HUES64 (cell line): ENCODE results near the gene FAM53B. TPM values are rescaled to one million over a fixed set of nuclear protein-coding genes. Genes with fewer than 3 reads are reported as not detected.
"Not testable (repeated sequence)": the region's sequence is repeated elsewhere in the genome, so short reads cannot be mapped to it uniquely, and the experiment has no call there.

Source experiments
- H3K27ac ChIP-seq: 2 replicates; pipeline ENCODE4 v1.7.0; 2013; ENCODE audit warnings: low read depth, low read length, inconsistent platforms
- H3K27me3 ChIP-seq: 2 replicates; pipeline ENCODE4 v1.6.1; 2013; ENCODE audit warnings: mild to moderate bottlenecking, low read length; ENCODE audit not compliant: insufficient read depth
- H3K36me3 ChIP-seq: 2 replicates; pipeline ENCODE4 v1.6.1; 2013; ENCODE audit warnings: mild to moderate bottlenecking, low read length; ENCODE audit not compliant: insufficient read depth
- H3K4me1 ChIP-seq: 2 replicates; pipeline ENCODE4 v1.6.1; 2013; ENCODE audit warnings: mild to moderate bottlenecking, low read length, moderate library complexity; ENCODE audit not compliant: insufficient read depth
- H3K4me3 ChIP-seq: 2 replicates; pipeline ENCODE4 v1.5.1; 2013; ENCODE audit warnings: mild to moderate bottlenecking, low read length, moderate library complexity
- H3K9ac ChIP-seq: 2 replicates; pipeline ENCODE4 v1.6.1; 2013; ENCODE audit warnings: mild to moderate bottlenecking, low read depth, low read length
- H3K9me3 ChIP-seq: 2 replicates; pipeline ENCODE4 v1.6.1; 2013; ENCODE audit warnings: low read depth, low read length; ENCODE audit not compliant: insufficient read depth
- WGBS: fragments of 150-250, 120-280 bp; methylation state at CpG from one replicate; pipeline ENCODE4 v1.1.7; 2013; ENCODE audit warnings: missing lambda C conversion rate; 5-methylcytosine and 5-hydroxymethylcytosine counted together
- polyA plus RNA-seq, 2 experiments: library from polyadenylated mRNA; stranded (reverse); fragments of 50-300 nt; gene quantifications; one replicate each; pipeline ENCODE4 v1.2.3, GENCODE V29; 2013

The FAM53B gene
- 11.2 TPM for polyA plus RNA-seq (2013, experiment 1 of 2)
- polyA plus RNA-seq (2013, experiment 2 of 2) = 12.9 TPM

- H3K4me1 ChIP-seq = peaks cover 47% of the 10 kb centered on the region
- under 1% methylated on average over 100 of the region's 100 CpGs for WGBS
- H3K27ac ChIP-seq = peak within 1 kb of the TSS; percentile 71; the same call in 1 of the 2 replicates
- peaks cover 24% of the 10 kb centered on the region for H3K27me3 ChIP-seq
- no peaks in the 10 kb centered on the region for H3K9me3 ChIP-seq
- H3K36me3 ChIP-seq = peaks cover 14% of the 10 kb centered on the region
- peak within 1 kb of the TSS; percentile 81 for H3K9ac ChIP-seq
- H3K4me3 ChIP-seq = peak within 1 kb of the TSS; percentile 68
Observed at GRCh38 chr10:124744102-124745050, at the start of gene FAM53B. Gene FAM53B (minus strand): TSS chr10:124744378. CDS start chr10:124706713, 37,665 bp downstream.

GRCh38 chr10:124792998-124793352, 48.8 kb upstream of the FAM53B start:
- no peaks in the 10 kb centered on the region for H3K9me3 ChIP-seq

GRCh38 chr10:124791547-124792348, 47.6 kb upstream of the FAM53B start, which contains the start of gene EEF1AKMT2:
Gene EEF1AKMT2 (minus strand): TSS chr10:124791887. CDS start chr10:124791833, 54 bp downstream.
- Histone ChIP-seq H3K4me3 (peak within 1 kb of the TSS; percentile 88), H3K4me1 (no peaks in the 10 kb centered on the region), H3K9ac (peak within 1 kb of the TSS; percentile 90), H3K27ac (peak within 1 kb of the TSS; percentile 92), H3K36me3 (peaks cover 26% of the 10 kb centered on the region), H3K9me3 (no peaks in the 10 kb centered on the region), H3K27me3 (no peaks in the 10 kb centered on the region)
- under 1% methylated on average over 79 of the region's 79 CpGs for WGBS

More at GRCh38 chr10:124792998-124793352, 48.8 kb upstream of the FAM53B start:
- H3K36me3 ChIP-seq = peaks cover 16% of the 10 kb centered on the region
- no peaks in the 10 kb centered on the region for H3K27me3 ChIP-seq
- peak overlapping the region; percentile 88; the same call in 1 of the 2 replicates for H3K4me3 ChIP-seq
- 95% methylated on average over 11 of the region's 11 CpGs for WGBS
- no peak overlapping the region for H3K27ac ChIP-seq
- H3K9ac ChIP-seq = no peak overlapping the region
- no peaks in the 10 kb centered on the region for H3K4me1 ChIP-seq

DNA sequence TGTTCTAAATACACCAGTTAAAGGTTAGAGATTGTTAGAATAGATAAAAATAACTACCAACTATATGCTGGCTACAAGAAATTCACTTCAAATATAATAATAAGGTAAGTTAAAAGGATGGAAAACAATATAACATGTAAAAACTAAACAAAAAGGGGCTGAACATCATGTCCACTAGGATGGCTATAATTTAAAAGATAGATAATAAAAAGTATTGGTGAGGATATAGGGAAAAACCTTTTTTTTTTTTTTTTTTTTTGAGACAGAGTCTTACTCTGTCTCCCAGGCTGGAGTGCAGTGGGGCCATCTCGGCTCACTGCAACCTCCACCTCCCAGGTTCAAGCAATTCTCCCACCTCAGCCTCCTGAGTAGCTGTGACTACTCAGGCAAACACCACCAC, 38.7 kb upstream of the FAM53B start:
- H3K9me3 ChIP-seq, H3K4me1 ChIP-seq, H3K4me3 ChIP-seq, H3K27ac ChIP-seq, H3K27me3 ChIP-seq, H3K9ac ChIP-seq: not testable (repeated sequence)
- WGBS = 97% methylated on average over 1 of the region's 1 CpG
- H3K36me3 ChIP-seq = peaks cover 74% of the 10 kb centered on the region

GRCh38 chr10:124768791-124769190, 24.6 kb upstream of the FAM53B start:
- 88% methylated on average over 2 of the region's 2 CpGs for WGBS
- H3K27me3 ChIP-seq = no peaks in the 10 kb centered on the region
- no peak overlapping the region for H3K27ac ChIP-seq
- H3K4me1 ChIP-seq = no peaks in the 10 kb centered on the region
- no peak overlapping the region for H3K4me3 ChIP-seq
- no peak overlapping the region for H3K9ac ChIP-seq
- H3K36me3 ChIP-seq = peaks cover 67% of the 10 kb centered on the region
- peaks cover 2% of the 10 kb centered on the region; the same call in 1 of the 2 replicates for H3K9me3 ChIP-seq

- Histone ChIP-seq H3K36me3 (peaks cover 77% of the 10 kb centered on the region), H3K4me3 (no peak overlapping the region), H3K4me1 (no peaks in the 10 kb centered on the region), H3K9me3 (no peaks in the 10 kb centered on the region), H3K9ac (no peak overlapping the region), H3K27ac (no peak overlapping the region), H3K27me3 (no peaks in the 10 kb centered on the region)
- 91% methylated on average over 2 of the region's 2 CpGs for WGBS
Observed at GRCh38 chr10:124765256-124765655, 21.1 kb upstream of the FAM53B start.

GRCh38 chr10:124763267-124763666, 19.1 kb upstream of the FAM53B start:
- Histone ChIP-seq H3K9me3 (no peaks in the 10 kb centered on the region), H3K27ac (no peak overlapping the region), H3K36me3 (peaks cover 83% of the 10 kb centered on the region), H3K9ac (no peak overlapping the region), H3K27me3 (no peaks in the 10 kb centered on the region), H3K4me3 (no peak overlapping the region), H3K4me1 (peaks cover 4% of the 10 kb centered on the region)
- 88% methylated on average over 1 of the region's 1 CpG for WGBS

DNA sequence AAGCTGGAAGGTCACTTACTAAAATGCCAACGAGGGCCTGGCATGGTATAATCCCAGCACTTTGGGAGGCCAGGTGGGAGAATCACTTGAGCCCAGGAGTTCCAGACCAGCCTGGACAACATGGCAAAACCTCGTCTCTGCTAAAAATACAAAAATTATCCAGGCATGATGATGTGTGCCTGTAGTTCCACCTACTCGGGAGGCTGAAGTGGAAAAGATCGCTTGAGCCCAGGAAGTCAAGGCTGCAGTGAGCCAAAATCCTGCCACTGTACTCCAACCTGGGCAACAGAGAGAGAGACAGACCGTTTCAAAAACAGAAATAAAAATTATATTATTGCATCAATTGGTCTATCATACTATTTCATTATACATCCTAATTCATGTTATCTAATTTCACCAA, 18.1 kb upstream of the FAM53B start:
- Histone ChIP-seq H3K27ac (no peak overlapping the region), H3K4me3 (no peak overlapping the region), H3K9me3 (no peaks in the 10 kb centered on the region), H3K36me3 (peaks cover 88% of the 10 kb centered on the region), H3K27me3 (no peaks in the 10 kb centered on the region), H3K9ac (no peak overlapping the region), H3K4me1 (peaks cover 14% of the 10 kb centered on the region)
- WGBS = 93% methylated on average over 4 of the region's 5 CpGs

- H3K9ac ChIP-seq = no peak overlapping the region
- peak overlapping the region; percentile 50; the same call in 1 of the 2 replicates for H3K27ac ChIP-seq
- 66% methylated on average over 3 of the region's 5 CpGs for WGBS
- H3K27me3 ChIP-seq = no peaks in the 10 kb centered on the region
- no peak overlapping the region for H3K4me3 ChIP-seq
- peaks cover 37% of the 10 kb centered on the region for H3K4me1 ChIP-seq
- H3K9me3 ChIP-seq = no peaks in the 10 kb centered on the region
- peaks cover 58% of the 10 kb centered on the region for H3K36me3 ChIP-seq
Observed at GRCh38 chr10:124756156-124756903, 12.2 kb upstream of the FAM53B start.

GRCh38 chr10:124755581-124755980, 11.4 kb upstream of the FAM53B start:
- 100% methylated on average over 2 of the region's 2 CpGs for WGBS
- Histone ChIP-seq H3K4me3 (no peak overlapping the region), H3K9ac (no peak overlapping the region), H3K27me3 (no peaks in the 10 kb centered on the region), H3K27ac (no peak overlapping the region), H3K4me1 (peaks cover 37% of the 10 kb centered on the region), H3K36me3 (peaks cover 51% of the 10 kb centered on the region), H3K9me3 (no peaks in the 10 kb centered on the region)
